Cerebellar cortex (tissue), 1 donor: ENCODE measurements around the gene NBAS.

Experiments
- DNase-seq: peaks from one replicate; pipeline ENCODE4 v3.0.0-alpha.2; 2015; ENCODE audit warnings: low spot score

Gene NBAS

GRCh38 chr2:15591373-15591691, 30.2 kb upstream of the NBAS start:
- no peak for DNase-seq

- peak; percentile 79 for DNase-seq
These were observed 27.3 kb upstream of the NBAS start for GRCh38 chr2:15588329-15588919.

GRCh38 chr2:15584767-15585469, 23.8 kb upstream of the NBAS start:
- no peak for DNase-seq

- no peak for DNase-seq
These were observed 23.2 kb upstream of the NBAS start for GRCh38 chr2:15584316-15584715.

GRCh38 chr2:15583826-15584225, 22.7 kb upstream of the NBAS start:
- DNase-seq: no peak

- no peak for DNase-seq
These were observed 21.7 kb upstream of the NBAS start for GRCh38 chr2:15582710-15583357.

- DNase-seq: no peak
These were observed 19.3 kb upstream of the NBAS start for GRCh38 chr2:15580451-15580850.

- DNase-seq: no peak
These were observed 18.5 kb upstream of the NBAS start for GRCh38 chr2:15579641-15580040.

- DNase-seq: peak; percentile 75
These were observed 16.1 kb upstream of the NBAS start for GRCh38 chr2:15577071-15577735.

- no peak for DNase-seq
These were observed 10.6 kb upstream of the NBAS start for GRCh38 chr2:15571729-15572128.

GRCh38 chr2:15570104-15570503, 9.0 kb upstream of the NBAS start:
- no peak for DNase-seq

GRCh38 chr2:15568874-15569273, 7.7 kb upstream of the NBAS start:
- DNase-seq: no peak

GRCh38 chr2:15566912-15567311, 5.8 kb upstream of the NBAS start:
- no peak for DNase-seq

GRCh38 chr2:15565994-15566671, 5.0 kb upstream of the NBAS start:
- DNase-seq: no peak

GRCh38 chr2:15565392-15565791, 4.3 kb upstream of the NBAS start:
- DNase-seq: no peak

- DNase-seq: no peak
These were observed 2.3 kb upstream of the NBAS start for GRCh38 chr2:15563227-15564100.

- no peak for DNase-seq
These were observed 1.4 kb upstream of the NBAS start for GRCh38 chr2:15562354-15563031.

GRCh38 chr2:15561574-15562344, 625 bp upstream of the NBAS start:
- peak; percentile 3 for DNase-seq

- DNase-seq: peak; percentile 31
These were observed 770 bp downstream of the NBAS start for GRCh38 chr2:15560140-15560987.
